Caco-2 (cell line): ENCODE results near the gene ADARB2. TPM values are rescaled to one million over a fixed set of nuclear protein-coding genes. Genes with fewer than 3 reads are reported as not detected.

ENCODE experiments used
- BruUV-seq: library from RNA; stranded (reverse); fragments of 400-500 nt; replicated peaks from 2 replicates; lab custom pipeline; 2021; lab: Mats Ljungman, UMichigan
- CTCF ChIA-PET: fragments of 300-600 bp; sonication (Branson Sonifier 250); formaldehyde crosslinking; loops from one replicate; lab custom pipeline; 2022; ENCODE audit warnings: antibody characterized with exemption; lab: Charles Lee
- POLR2A ChIA-PET: fragments of 300-600 bp; sonication (Branson Sonifier 250); formaldehyde crosslinking; loops from one replicate; lab custom pipeline; 2022; ENCODE audit warnings: antibody characterized with exemption; lab: Charles Lee
- DNase-seq, 2 experiments: peaks; one replicate each; pipeline versions ENCODE4 v3.0.0 to v3.0.0-alpha.2; 2020 to 2022
- H3K27me3 ChIP-seq: replicated peaks from 2 replicates; pipeline ENCODE4 v1.6.0; 2011; ENCODE audit warnings: low read length; ENCODE audit not compliant: control insufficient read depth, insufficient read depth
- H3K36me3 ChIP-seq: 2 replicates; pipeline ENCODE4 v1.5.1; 2011; ENCODE audit warnings: low read length; ENCODE audit not compliant: control insufficient read depth, insufficient read depth
- H3K4me1 ChIP-seq: fragments of 250-450 bp; sonication (Bioruptor Pico); 2 replicates; pipeline ENCODE4 v1.5.1; 2020; ENCODE audit warnings: mild to moderate bottlenecking
- H3K4me3 ChIP-seq: 2 replicates; pipeline ENCODE4 v1.5.1; 2011; ENCODE audit warnings: low read depth, mild to moderate bottlenecking, control low read depth, low read length
- H3K9me3 ChIP-seq: fragments of 250-450 bp; sonication (Bioruptor Pico); 2 replicates; pipeline ENCODE4 v1.5.1; 2020; ENCODE audit warnings: mild to moderate bottlenecking, moderate library complexity
- H3K27ac Mint-ChIP-seq: one replicate; pipeline ENCODE4 v1.8.0; 2022; ENCODE audit warnings: mixed read lengths; ENCODE audit not compliant: unreplicated experiment
- H3K27me3 Mint-ChIP-seq: one replicate; pipeline ENCODE4 v1.8.0; 2022; ENCODE audit warnings: mixed read lengths; ENCODE audit not compliant: insufficient read depth, unreplicated experiment
- H3K36me3 Mint-ChIP-seq: one replicate; pipeline ENCODE4 v1.8.0; 2022; ENCODE audit warnings: mild to moderate bottlenecking, mixed read lengths; ENCODE audit not compliant: insufficient read depth, unreplicated experiment
- H3K4me1 Mint-ChIP-seq: one replicate; pipeline ENCODE4 v1.8.0; 2022; ENCODE audit warnings: low read depth, mixed read lengths; ENCODE audit not compliant: unreplicated experiment
- H3K4me3 Mint-ChIP-seq: one replicate; pipeline ENCODE4 v1.8.0; 2022; ENCODE audit warnings: mild to moderate bottlenecking, moderate library complexity, mixed read lengths; ENCODE audit not compliant: unreplicated experiment
- H3K9me3 Mint-ChIP-seq: one replicate; pipeline ENCODE4 v1.8.0; 2022; ENCODE audit warnings: mixed read lengths; ENCODE audit not compliant: unreplicated experiment
- intact Hi-C: fragments of 100-400 bp; cut with micrococcal nuclease; formaldehyde crosslinking; loops from one replicate; pipeline ENCODE4 v1.10.0; 2022; ENCODE audit not compliant: unreplicated experiment
- total RNA-seq: library from RNA; stranded (reverse); gene quantifications from 2 replicates; pipeline ENCODE4 v1.2.3, GENCODE V29; 2022
- TF ChIP-seq, protein P1 (sequence below), 2 experiments: fragments of 200-600 bp in 1 of 2; IDR thresholded peaks; 1 replicate in 1 of 2; 2 replicates in 1 of 2; pipeline versions ENCODE4 v1.5.1 to v1.8.0; 2011 to 2022; ENCODE audit warnings: antibody characterized with exemption in 1 of 2, control low read depth in 1 of 2, inconsistent platforms in 1 of 2, low read depth in 1 of 2, low read length in 1 of 2, mild to moderate bottlenecking in 1 of 2, moderate library complexity in 1 of 2; ENCODE audit not compliant: insufficient read depth in 1 of 2, severe bottlenecking in 1 of 2, unreplicated experiment in 1 of 2

ADARB2 gene
- total RNA-seq, 1 experiment from 2014 or later, result 0.27 TPM

DNA sequence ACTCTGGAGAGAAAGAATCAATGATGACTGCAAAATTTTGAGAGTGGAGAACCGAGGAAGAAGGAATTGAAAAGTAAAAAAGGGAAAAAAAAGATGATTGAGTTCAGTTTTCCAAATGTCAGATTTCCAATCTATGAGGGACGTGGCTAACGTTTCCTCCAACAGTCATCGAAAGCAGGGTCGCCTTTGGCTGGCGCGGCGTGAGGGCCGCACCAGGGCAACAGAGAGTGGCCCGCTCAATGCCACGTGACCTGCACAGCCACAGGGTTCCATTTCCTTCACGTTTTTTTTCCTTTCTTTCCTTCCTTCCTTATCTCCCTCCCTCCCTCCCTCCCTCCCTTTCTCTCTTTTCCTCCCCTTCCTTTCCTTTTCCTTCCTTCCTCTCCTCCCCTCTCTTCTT, 579.3 kb downstream of the ADARB2 start:
- no peak overlapping the region for H3K4me3 Mint-ChIP-seq
- no peaks in the 10 kb centered on the region for H3K9me3 ChIP-seq
- H3K4me1 ChIP-seq, result no peaks in the 10 kb centered on the region
- no peak overlapping the region for H3K4me3 ChIP-seq
- H3K36me3 ChIP-seq, result no peaks in the 10 kb centered on the region
- CTCF ChIA-PET, result no interaction called here
- no TSS peak for BruUV-seq
- no peaks in the 10 kb centered on the region; the same call in 1 of the 2 replicates for H3K27me3 ChIP-seq
- H3K9me3 Mint-ChIP-seq, result no peaks in the 10 kb centered on the region
- POLR2A ChIA-PET, result no interaction called here
- TF ChIP-seq, protein P1, sequence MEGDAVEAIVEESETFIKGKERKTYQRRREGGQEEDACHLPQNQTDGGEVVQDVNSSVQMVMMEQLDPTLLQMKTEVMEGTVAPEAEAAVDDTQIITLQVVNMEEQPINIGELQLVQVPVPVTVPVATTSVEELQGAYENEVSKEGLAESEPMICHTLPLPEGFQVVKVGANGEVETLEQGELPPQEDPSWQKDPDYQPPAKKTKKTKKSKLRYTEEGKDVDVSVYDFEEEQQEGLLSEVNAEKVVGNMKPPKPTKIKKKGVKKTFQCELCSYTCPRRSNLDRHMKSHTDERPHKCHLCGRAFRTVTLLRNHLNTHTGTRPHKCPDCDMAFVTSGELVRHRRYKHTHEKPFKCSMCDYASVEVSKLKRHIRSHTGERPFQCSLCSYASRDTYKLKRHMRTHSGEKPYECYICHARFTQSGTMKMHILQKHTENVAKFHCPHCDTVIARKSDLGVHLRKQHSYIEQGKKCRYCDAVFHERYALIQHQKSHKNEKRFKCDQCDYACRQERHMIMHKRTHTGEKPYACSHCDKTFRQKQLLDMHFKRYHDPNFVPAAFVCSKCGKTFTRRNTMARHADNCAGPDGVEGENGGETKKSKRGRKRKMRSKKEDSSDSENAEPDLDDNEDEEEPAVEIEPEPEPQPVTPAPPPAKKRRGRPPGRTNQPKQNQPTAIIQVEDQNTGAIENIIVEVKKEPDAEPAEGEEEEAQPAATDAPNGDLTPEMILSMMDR (IDR thresholded peaks at IDR 0.05; ENCODE audit: insufficient read depth in 1 of 2, low read depth in 1 of 2, low read length in 1 of 2, severe bottlenecking in 1 of 2, unreplicated experiment in 1 of 2), result no peak
- intact Hi-C loops, result no loop called here
- no peak overlapping the region for H3K27ac Mint-ChIP-seq
- no peaks in the 10 kb centered on the region for H3K4me1 Mint-ChIP-seq
- DNase-seq, result no peak
- H3K36me3 Mint-ChIP-seq, result no peaks in the 10 kb centered on the region
- H3K27me3 Mint-ChIP-seq, result peaks cover 10% of the 10 kb centered on the region

DNA sequence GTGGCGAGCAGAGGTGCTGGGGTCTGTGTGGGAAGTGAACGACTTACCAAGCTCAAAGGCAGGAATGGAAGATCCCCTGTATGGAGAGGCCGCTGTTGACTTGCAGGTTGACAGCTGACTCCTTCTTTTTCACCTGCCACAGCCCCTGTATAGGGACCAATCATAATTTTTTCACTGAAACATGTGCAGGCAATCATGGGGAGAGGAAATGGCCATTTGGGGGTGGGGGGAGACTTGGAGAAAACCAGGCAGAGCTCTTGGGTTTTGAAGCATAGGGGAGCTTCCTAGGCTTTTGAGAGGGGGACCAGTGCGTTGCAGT, 579.8 kb downstream of the ADARB2 start:
- Mint-ChIP-seq H3K27ac (no peak overlapping the region), H3K4me3 (no peak overlapping the region), H3K4me1 (no peaks in the 10 kb centered on the region), H3K36me3 (no peaks in the 10 kb centered on the region), H3K27me3 (peaks cover 10% of the 10 kb centered on the region), H3K9me3 (no peaks in the 10 kb centered on the region)
- Histone ChIP-seq H3K9me3 (no peaks in the 10 kb centered on the region), H3K36me3 (no peaks in the 10 kb centered on the region), H3K4me3 (no peak overlapping the region), H3K27me3 (no peaks in the 10 kb centered on the region; the same call in 1 of the 2 replicates), H3K4me1 (no peaks in the 10 kb centered on the region)
- intact Hi-C loops, result no loop called here
- ChIA-PET CTCF (no interaction called here), POLR2A (no interaction called here)
- no peak for DNase-seq
- BruUV-seq, result no TSS peak
- TF ChIP-seq, protein P1 (IDR thresholded peaks at IDR 0.05; ENCODE audit: insufficient read depth in 1 of 2, low read depth in 1 of 2, low read length in 1 of 2, severe bottlenecking in 1 of 2, unreplicated experiment in 1 of 2), result no peak

DNA sequence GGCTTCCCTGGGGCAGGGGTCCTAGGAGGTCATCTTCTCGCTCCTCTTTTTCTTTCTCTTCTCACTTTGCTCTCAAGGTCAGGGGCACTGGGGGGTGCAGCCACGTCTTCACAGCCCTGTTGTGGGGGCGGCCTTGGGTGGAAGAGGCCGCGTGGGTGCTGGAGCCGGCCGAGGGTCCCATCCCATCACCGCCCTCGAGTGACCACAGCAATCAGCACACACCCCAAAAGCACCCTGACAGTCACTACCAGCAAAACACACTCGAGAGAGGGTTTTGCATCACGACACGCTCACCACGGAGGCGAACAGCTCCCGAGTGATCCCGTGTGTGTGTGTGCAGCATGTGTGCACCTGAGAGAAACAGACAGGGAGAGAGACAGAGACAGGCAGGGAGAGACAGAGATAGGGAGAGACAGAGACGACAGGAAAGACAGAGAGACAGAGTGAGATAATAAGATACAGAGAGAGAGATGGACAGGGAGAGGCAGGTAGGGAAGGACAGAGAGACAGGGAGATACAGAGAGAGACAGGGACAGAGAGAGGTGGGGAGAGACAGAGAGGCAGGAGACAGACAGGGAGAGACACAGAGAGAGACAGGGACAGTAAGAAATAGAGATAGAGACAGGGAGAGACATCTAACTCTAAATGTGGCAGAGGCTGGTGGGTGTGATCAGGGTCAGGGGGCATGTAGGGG, 580.3 kb downstream of the ADARB2 start:
- H3K27ac Mint-ChIP-seq, result no peak overlapping the region
- POLR2A ChIA-PET, result no interaction called here
- peaks cover 10% of the 10 kb centered on the region for H3K27me3 Mint-ChIP-seq
- no peaks in the 10 kb centered on the region for H3K9me3 Mint-ChIP-seq
- H3K4me1 ChIP-seq, result no peaks in the 10 kb centered on the region
- H3K4me1 Mint-ChIP-seq, result no peaks in the 10 kb centered on the region
- DNase-seq, result no peak
- BruUV-seq, result no TSS peak
- H3K36me3 Mint-ChIP-seq, result no peaks in the 10 kb centered on the region
- H3K27me3 ChIP-seq, result no peaks in the 10 kb centered on the region; the same call in 1 of the 2 replicates
- H3K4me3 Mint-ChIP-seq, result no peak overlapping the region
- no peaks in the 10 kb centered on the region for H3K9me3 ChIP-seq
- intact Hi-C loops, result no loop called here
- no peaks in the 10 kb centered on the region for H3K36me3 ChIP-seq
- TF ChIP-seq, protein P1 (IDR thresholded peaks at IDR 0.05; ENCODE audit: insufficient read depth in 1 of 2, low read depth in 1 of 2, low read length in 1 of 2, severe bottlenecking in 1 of 2, unreplicated experiment in 1 of 2), result no peak
- CTCF ChIA-PET, result no interaction called here
- H3K4me3 ChIP-seq, result no peak overlapping the region
